Astrocyte (in vitro differentiated cells and primary cell): ENCODE results near the gene SCLY. TPM values are rescaled to one million over a fixed set of nuclear protein-coding genes. Genes with fewer than 3 reads are reported as not detected.

Experiments
- DNase-seq: peaks from one replicate; pipeline ENCODE4 v3.0.0-alpha.2; 2010; ENCODE audit warnings: low read depth
- FAIRE-seq: peaks from 2 replicates; lab custom pipeline; 2011; peaks lifted over from hg19 to GRCh38; lab: Jason Lieb, UNC
- H2AFZ ChIP-seq: 2 replicates; pipeline ENCODE4 v1.6.0; 2012; ENCODE audit warnings: low read depth, low read length, inconsistent platforms
- H3K27ac ChIP-seq: 2 replicates; pipeline ENCODE4 v1.5.1; 2011; ENCODE audit warnings: low read depth, low read length, inconsistent platforms
- H3K27me3 ChIP-seq: 2 replicates; pipeline ENCODE4 v1.6.0; 2011; ENCODE audit warnings: low read length, inconsistent platforms; ENCODE audit not compliant: insufficient read depth
- H3K36me3 ChIP-seq: 2 replicates; pipeline ENCODE4 v1.5.1; 2011; ENCODE audit warnings: low read length, inconsistent platforms; ENCODE audit not compliant: insufficient read depth
- H3K4me1 ChIP-seq: 2 replicates; pipeline ENCODE4 v1.5.1; 2011; ENCODE audit warnings: low read length, inconsistent platforms; ENCODE audit not compliant: insufficient read depth
- H3K4me2 ChIP-seq: 2 replicates; pipeline ENCODE4 v1.6.0; 2012; ENCODE audit warnings: low read length, inconsistent platforms
- H3K4me3 ChIP-seq: 2 replicates; pipeline ENCODE4 v1.5.1; 2011; ENCODE audit warnings: low read depth, mild to moderate bottlenecking, low read length, inconsistent platforms; ENCODE audit not compliant: insufficient read depth
- H3K79me2 ChIP-seq: 2 replicates; pipeline ENCODE4 v1.6.0; 2012; ENCODE audit warnings: mild to moderate bottlenecking, low read length, inconsistent platforms; ENCODE audit not compliant: insufficient read depth
- H3K9ac ChIP-seq: 2 replicates; pipeline ENCODE4 v1.6.0; 2012; ENCODE audit warnings: mild to moderate bottlenecking, low read length, inconsistent platforms
- H3K9me3 ChIP-seq: 2 replicates; pipeline ENCODE4 v1.5.1; 2012; ENCODE audit warnings: low read depth, mild to moderate bottlenecking, low read length, inconsistent platforms; ENCODE audit not compliant: insufficient read depth
- H4K20me1 ChIP-seq: 2 replicates; pipeline ENCODE4 v1.6.0; 2012; ENCODE audit warnings: low read length, inconsistent platforms; ENCODE audit not compliant: insufficient read depth
- H3K27ac Mint-ChIP-seq: one replicate; pipeline ENCODE4 v1.8.0; 2021; ENCODE audit warnings: mild to moderate bottlenecking, mixed read lengths; ENCODE audit not compliant: unreplicated experiment
- H3K27me3 Mint-ChIP-seq: one replicate; pipeline ENCODE4 v1.8.0; 2021; ENCODE audit warnings: low read depth, mixed read lengths; ENCODE audit not compliant: unreplicated experiment
- H3K36me3 Mint-ChIP-seq: one replicate; pipeline ENCODE4 v1.8.0; 2021; ENCODE audit warnings: low read depth, mixed read lengths; ENCODE audit not compliant: unreplicated experiment
- H3K4me1 Mint-ChIP-seq: one replicate; pipeline ENCODE4 v1.8.0; 2021; ENCODE audit warnings: low read depth, mixed read lengths; ENCODE audit not compliant: unreplicated experiment
- H3K4me3 Mint-ChIP-seq: one replicate; pipeline ENCODE4 v1.8.0; 2021; ENCODE audit warnings: mild to moderate bottlenecking, moderate library complexity, mixed read lengths; ENCODE audit not compliant: unreplicated experiment
- H3K9me3 Mint-ChIP-seq: one replicate; pipeline ENCODE4 v1.8.0; 2021; ENCODE audit warnings: mild to moderate bottlenecking, mixed read lengths; ENCODE audit not compliant: unreplicated experiment
- CTCF ChIP-seq: IDR thresholded peaks from 2 replicates; pipeline ENCODE4 v1.5.1; 2011; ENCODE audit warnings: low read depth, mild to moderate bottlenecking, inconsistent platforms, low read length, moderate library complexity; ENCODE audit not compliant: insufficient read depth
- EZH2 ChIP-seq: IDR thresholded peaks from 2 replicates; pipeline ENCODE4 v1.6.1; 2012; ENCODE audit warnings: mild to moderate bottlenecking, low read length, inconsistent platforms; ENCODE audit not compliant: insufficient read depth
- total RNA-seq: library from RNA; stranded (reverse); gene quantifications from 2 replicates; pipeline ENCODE4 v1.2.1, GENCODE V29; 2021

The SCLY gene
- total RNA-seq, 1 donor from 2014 or later: 15.4 TPM

GRCh38 chr2:238104691-238105371, 44.0 kb downstream of the SCLY start:
- TF ChIP-seq EZH2 (no peak), CTCF (no peak)
- H3K36me3 ChIP-seq: no peaks in the 10 kb centered on the region
- peaks cover 10% of the 10 kb centered on the region for H3K27me3 Mint-ChIP-seq
- no peak overlapping the region for H3K4me2 ChIP-seq
- no peaks in the 10 kb centered on the region for H3K36me3 Mint-ChIP-seq
- H3K4me1 ChIP-seq: no peaks in the 10 kb centered on the region
- H2AFZ ChIP-seq: no peak overlapping the region
- DNase-seq (no peak), FAIRE-seq (no peak)
- peaks cover 2% of the 10 kb centered on the region for H3K9me3 Mint-ChIP-seq
- H3K79me2 ChIP-seq: no peaks in the 10 kb centered on the region
- H3K9ac ChIP-seq: no peak overlapping the region
- H3K9me3 ChIP-seq: no peaks in the 10 kb centered on the region
- peaks cover 2% of the 10 kb centered on the region for H3K27me3 ChIP-seq
- H4K20me1 ChIP-seq: no peaks in the 10 kb centered on the region
- no peak overlapping the region for H3K4me3 Mint-ChIP-seq
- no peak overlapping the region for H3K27ac Mint-ChIP-seq
- no peak overlapping the region for H3K4me3 ChIP-seq
- no peak overlapping the region for H3K27ac ChIP-seq
- H3K4me1 Mint-ChIP-seq: peaks cover 4% of the 10 kb centered on the region

- Histone ChIP-seq H3K27me3 (peaks cover 2% of the 10 kb centered on the region), H3K9ac (no peak overlapping the region), H4K20me1 (no peaks in the 10 kb centered on the region), H3K4me1 (no peaks in the 10 kb centered on the region), H3K36me3 (no peaks in the 10 kb centered on the region), H3K27ac (no peak overlapping the region), H2AFZ (no peak overlapping the region), H3K9me3 (no peaks in the 10 kb centered on the region), H3K4me2 (no peak overlapping the region), H3K79me2 (no peaks in the 10 kb centered on the region), H3K4me3 (no peak overlapping the region)
- peaks cover 4% of the 10 kb centered on the region for H3K4me1 Mint-ChIP-seq
- TF ChIP-seq EZH2: no peak
- no peak for TF ChIP-seq CTCF
- DNase-seq: no peak
- H3K9me3 Mint-ChIP-seq: peaks cover 2% of the 10 kb centered on the region
- no peak for FAIRE-seq
- H3K27me3 Mint-ChIP-seq: peaks cover 10% of the 10 kb centered on the region
- no peak overlapping the region for H3K27ac Mint-ChIP-seq
- no peaks in the 10 kb centered on the region for H3K36me3 Mint-ChIP-seq
- H3K4me3 Mint-ChIP-seq: no peak overlapping the region
Observed at GRCh38 chr2:238105506-238106338, 44.9 kb downstream of the SCLY start.
